HG03159 (cell line): ENCODE data around the gene EFNA5.

ENCODE experiments used
- ATAC-seq: cut with Tn5 transposase; IDR thresholded peaks from one replicate; pipeline ENCODE4 v1.9.1; 2021; ENCODE audit warnings: mild to moderate bottlenecking, moderate library complexity; ENCODE audit not compliant: unreplicated experiment

The EFNA5 gene

DNA sequence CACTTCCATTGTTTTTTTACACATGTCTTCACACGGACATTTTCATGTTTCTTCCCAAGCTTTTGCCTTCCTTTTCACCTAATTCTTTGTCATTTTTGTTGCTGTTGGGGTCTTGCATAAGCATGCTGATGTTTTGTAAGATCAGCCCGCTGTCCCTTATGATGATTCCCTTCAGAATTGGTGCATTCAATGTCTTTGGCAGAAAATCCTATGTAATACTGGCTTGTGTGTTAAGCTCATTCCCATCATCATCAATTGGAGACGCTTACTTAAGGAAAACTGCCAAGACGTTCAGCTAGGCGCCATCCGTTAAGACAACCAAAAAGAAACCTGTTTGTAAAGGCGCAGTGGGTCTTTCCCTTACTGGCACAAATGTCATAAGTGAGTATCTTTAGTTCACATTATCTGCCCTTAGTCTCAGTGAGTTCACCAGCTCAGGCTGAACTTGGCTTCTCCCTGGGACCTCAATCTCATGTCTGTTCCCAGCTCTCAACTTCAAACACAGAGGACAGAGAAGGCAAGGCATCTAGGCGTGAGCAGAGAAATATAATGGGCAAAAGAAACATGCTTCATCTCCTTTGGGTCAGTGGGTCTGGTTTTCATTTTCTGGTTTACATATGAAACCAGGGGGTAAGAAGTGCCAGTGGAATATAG, 97.9 kb downstream of the EFNA5 start:
- ATAC-seq, result no peak

DNA sequence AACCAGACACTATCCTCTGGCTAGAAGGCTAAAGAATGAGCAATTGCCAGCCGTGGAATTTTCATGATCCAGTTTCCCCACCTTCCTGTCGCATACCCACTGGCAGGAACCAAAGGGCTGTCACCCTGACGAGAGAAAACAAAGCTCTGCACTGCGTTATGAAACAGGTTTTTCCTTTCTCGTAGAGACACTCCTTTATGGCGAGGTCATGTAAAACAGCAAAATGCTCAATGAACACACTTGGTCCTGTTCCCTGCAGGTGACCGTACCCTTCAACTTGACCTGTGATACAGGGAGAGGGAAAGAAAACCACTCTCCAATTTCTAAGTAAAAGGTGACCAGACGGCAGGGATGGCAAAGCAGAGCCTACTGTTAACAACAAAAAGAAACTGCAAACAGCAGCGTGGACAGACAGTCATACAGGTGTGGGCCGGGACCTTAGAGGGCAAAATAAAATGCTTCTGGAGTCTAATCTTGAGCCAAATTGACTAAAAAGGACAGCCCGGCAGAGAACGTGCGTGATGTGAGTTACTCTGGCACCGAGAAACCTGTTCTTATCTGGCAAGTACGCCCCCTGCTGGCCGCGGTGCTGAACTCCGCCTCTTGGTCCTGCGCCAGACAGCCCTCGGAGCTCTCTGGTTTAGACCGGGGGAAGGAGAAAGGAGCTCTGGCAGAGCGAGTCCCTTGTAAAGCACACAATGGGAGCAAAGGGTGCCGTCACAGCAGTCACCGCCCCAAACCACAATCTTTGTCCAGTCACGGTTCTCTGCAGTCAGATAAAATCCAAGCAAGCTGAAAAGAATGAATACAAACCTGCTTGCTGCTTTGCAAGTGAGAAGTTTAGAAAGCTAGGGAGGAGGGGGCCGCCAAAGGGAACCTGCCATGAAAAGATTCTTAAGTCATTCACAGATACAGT, 98.9 kb downstream of the EFNA5 start:
- ATAC-seq, result peak; percentile 54

DNA sequence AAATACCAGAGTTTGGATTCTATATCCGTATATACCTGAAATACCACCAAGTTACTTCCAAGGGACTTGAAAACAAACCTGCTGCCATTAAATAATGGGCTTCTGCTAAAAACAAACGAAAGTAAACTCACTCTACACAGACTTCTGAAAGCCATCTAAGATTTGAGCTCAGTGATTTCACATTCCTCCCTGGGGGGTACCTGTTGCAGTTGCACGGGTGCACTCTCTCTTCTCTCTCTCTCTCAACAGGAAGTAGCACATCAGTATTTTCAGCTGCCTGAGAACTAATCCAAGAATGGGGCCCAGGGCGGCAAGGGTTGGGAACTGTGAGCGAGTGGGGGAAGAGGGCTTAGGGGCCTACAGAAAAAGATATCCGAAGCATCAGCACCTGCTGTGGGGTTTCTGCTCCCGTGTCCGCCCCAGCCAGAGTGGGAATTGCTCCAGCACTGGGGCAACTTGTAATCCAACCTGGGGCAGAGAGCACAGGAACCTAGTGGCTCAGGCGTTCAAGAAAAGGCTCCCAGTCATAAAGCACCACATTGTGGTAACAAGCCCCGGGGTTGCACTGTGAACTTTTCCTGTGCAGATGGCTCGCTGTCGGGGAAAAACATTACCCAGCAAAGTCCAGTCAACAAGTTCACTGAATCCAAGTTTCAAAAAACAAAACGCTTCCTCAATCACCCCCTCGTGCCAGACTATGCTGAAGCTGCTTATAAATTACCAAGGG, 99.8 kb downstream of the EFNA5 start:
- ATAC-seq, result peak; percentile 88

DNA sequence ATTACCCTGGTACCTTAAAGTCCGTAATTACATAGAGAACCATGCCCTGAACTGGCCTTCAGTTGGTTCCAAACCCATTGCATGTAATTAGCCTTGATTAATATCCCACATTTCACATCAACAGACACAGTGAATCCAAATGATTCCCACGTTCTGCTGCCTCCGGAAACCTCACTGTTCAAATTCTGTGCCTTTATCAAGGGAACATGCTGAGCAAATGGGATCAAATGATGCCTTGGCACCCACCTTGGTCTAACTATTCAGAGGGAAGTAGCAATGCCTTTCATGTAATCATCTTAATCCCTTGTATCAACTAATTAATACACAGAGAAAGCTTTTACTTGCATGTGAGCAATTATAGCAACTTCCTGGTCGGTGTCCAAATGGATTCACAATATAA, 100.6 kb downstream of the EFNA5 start:
- no peak for ATAC-seq

DNA sequence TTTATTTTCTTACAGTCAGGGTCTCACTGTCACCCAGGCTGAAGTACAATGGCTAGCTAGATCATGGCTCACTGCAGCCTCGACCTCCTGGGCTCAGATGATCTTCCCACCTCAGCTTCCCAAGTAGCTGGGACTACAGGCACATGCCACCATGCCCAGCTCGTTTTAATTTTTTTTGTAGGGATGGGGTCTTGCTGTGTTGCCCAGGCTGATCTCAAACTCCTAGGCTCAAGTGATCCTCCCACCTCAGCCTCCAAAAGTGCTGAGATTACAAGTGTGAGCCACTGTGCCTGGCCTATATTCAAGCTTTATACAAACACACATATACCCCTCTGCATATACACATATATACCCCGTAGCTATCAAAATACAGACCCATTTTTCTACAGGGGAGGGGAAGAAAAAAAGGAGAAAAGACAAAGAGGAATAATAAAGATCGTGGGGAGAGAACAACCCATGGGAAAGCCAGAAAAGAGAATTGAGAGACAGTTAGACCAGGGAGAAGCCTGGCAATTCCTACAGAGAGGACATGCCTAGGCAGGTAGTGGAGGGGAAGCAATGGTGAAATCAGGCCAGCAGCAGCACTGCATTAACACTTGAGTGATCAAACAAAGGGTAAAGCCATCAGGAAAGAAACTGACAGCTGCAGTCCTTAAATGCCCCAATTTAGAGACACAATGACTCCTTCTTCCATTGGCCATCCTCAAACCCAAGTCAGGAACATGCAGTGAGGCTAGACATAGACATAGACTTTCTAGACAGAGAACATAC, 102.7 kb downstream of the EFNA5 start:
- no peak for ATAC-seq

DNA sequence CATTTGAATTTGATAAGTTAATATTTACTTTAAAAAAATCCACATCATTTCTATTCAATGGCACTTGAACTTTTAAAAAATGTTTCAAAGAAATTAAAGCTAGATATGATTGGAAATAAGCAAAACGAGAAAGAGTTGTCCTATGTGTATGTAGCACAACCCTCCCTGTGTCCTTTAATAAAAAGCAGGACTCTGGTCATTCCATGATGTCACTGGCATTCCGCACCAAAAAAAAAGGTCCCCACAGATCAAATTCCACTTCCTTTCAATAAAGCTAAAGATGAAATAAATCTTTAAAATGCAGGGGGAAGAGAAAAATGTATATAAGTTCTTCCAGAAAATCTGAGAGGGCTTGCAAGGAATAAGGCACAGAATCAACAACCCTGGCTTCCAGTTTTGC, 103.8 kb downstream of the EFNA5 start:
- ATAC-seq, result no peak

DNA sequence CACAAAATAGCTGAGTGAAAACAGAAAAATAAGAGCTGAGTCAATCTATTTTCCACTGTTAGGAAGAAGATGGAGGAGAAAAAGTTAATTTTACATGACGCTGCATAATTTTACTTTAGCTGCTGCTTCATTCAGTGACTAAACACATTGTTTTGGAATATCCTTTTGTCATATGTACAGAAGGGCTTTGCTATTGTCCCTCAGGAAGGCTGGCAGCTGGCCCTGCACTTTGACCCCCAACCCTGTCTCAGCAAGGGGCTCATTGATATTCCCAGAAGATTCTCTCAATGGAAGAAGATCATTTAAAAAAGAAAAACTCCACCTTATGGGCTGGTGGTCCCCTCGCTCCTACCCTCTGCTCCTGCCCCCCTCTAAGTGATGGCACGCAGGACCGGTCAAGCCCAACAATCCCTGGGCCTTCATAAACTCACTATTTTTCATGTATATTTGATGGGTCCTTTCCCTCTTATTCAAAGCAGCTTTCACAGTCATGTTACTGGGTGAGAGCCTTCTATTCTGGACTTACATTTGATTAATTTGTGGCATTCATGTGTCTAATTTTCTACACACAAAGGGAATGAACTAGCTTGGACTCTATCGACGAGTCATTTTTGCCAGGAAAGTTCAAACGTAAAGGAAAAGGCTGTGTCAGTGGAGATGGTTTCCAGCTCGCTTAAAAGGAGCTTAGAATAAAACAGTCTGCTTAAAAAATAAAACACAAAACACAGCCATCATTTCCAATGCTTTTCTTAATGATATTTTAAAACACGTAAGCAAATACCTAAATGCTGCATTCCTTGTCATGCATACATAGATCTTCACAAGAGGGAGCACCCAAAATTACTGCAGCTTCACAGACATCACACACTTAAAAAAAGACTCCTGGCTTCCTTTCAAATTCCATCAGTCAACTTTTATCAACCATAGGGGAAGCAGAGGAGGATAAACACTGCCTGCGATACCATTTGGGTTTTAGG, 104.7 kb downstream of the EFNA5 start:
- ATAC-seq, result no peak

DNA sequence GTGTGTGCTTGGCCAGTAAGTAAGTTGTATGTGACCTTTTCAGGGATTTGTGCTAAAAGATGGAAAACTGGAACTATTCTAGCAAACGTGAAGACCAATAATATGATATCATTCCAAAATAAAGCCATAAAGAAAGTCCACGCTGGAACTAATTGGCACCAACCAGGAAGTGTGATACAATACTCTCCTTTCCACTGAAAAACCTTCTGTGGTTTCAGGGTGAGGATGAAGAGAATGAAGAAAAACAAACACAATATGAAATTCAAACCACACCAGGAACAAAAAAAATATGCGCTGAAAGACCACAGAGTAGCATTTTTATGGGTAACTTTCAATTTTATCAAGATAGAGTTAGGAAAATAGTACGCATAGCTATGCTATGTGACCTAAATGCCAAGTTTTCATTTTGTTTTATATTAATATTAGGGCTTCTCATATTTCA, 105.8 kb downstream of the EFNA5 start:
- ATAC-seq, result no peak

DNA sequence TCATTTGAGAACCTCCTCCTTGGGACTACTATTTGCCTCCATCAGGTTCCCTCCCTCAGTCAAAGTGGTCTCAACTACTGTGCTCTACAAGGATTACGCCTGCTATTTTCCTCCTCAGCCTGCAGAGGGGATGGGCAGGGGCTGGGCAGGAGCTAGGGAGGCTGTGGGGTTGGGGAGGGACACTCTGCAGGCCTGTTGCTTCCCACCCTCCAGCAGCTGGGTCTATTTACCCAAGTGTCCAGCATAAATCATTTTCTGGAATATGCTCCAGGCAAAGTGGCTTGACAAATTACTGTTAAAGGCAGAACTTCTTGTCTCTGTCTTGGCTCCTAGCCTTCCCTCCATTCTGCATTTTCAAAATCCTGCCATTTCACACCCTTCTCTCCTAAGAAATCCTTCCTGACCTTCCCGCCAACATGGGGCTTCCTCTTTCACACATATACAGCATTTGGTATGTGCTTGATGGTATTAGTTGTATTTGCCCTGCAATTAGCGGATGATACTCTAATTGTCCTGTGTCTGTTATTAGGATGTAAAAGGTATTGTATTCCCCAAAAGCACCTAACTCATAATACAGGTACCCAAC, 106.7 kb downstream of the EFNA5 start:
- ATAC-seq, result no peak

DNA sequence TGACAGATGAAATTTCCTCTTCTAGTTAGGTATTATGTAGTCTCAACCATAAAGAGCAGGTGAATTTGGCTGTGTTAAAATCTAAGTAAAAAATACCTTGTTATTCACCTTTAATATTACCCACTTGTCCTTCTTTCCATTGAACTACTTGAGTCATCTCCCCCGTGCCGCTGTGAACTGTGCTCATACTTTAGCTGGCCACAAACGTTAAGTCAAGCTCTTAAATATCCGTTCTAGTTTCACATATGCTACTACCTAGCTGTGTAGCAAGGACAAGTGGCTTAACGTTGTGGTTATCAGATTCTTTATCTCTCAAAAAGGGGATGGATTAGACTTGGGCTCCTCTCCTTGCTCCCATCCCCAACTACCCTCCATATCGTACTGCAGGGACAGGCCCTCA, 110.4 kb downstream of the EFNA5 start:
- no peak for ATAC-seq

DNA sequence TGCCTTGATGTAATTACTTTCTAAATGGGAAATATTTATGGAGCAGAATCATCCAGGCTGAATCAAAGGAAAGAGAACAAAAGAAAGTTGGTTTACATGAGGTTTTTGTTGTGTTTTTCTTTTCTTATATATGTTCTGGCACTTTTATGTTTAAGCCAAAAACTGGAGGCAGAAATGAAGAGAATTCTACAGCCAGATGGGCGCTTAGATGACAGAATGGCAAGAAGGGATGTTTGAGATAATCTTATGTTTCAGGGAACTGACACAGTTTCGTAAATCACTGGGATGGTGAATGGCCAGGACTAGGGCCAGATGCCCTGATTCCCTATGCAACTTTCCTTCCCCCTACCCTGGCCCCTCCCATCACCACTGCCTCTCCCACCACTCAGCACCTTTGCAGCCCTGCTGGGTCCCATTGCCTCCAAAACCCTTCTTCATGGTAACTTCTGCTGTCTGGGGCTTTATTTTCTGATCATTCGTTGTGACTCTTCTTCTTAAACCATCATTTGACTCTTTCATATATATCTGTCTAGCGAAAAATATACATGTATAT, 111.8 kb downstream of the EFNA5 start:
- ATAC-seq, result no peak

DNA sequence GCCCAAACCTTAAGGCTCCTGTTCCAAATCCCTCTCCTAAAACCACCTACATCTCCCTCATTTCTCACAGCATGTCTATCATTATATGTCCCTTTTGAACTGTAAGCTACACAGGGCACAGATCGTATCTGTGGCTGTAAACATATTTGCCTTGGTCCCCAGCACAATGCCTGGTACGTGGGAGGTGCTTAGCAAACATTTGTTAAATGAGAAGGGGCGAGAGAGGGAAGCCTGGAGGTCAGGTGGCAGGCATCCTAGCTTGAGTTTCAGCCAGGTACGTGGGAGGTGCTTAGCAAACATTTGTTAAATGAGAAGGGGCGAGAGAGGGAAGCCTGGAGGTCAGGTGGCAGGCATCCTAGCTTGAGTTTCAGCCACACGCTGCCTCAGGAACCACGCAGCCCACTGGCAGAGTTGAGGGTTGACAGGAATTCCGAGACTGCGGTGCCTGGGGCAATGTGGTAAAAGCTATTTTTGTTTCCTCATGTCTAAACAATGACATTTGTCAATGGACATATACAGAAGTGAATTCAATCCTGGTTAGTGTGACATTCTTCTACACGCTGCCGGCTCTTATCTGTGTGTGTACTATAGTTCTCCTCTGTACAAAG, 113.6 kb downstream of the EFNA5 start:
- no peak for ATAC-seq

DNA sequence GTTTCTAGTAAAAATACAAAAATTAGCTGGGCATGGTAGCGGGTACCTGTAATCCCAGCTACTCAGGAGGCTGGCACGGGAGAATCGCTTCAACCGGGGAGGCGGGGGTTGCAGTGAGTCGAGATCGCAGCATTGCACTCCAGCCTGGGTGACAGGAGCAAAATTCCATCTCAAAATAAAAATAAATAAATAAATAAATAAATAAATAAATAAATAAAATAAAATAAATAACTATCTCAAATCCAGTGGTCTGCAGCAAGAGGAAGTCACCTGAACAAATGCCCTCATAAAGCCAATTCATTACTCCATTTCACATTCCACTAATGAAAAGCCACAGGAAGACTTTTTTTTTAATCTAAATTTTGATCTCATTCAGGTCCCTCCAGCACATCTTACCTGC, 114.2 kb downstream of the EFNA5 start:
- ATAC-seq, result no peak

DNA sequence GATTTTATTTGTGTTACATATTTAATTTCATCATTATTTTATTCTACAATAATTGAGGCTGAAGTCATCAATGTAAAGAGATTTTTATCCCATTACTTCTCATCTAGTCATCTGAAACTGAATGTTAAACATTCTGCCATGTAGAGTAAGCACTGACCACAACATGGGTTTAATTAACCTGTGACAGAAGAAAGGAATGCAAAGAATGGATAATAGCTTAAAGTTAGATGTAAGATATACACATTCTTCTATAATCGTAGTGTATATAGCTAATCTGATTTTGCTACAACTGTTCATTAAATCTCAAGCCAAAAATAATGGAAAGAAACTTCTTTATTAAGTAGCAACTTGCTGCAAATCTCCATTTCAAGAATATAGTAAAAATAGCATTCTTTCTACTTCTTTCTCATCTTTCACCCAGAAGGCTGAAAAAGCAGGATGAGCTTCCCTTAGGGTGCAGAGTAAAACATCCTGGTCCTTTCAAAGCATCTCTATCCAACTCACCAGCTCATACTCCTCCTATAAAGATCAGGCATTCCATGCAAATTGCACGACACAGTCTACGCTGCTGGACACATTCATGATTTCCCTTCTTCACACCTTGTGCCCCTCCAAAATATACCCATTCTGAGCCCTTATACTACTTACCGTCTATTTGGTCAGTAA, 115.2 kb downstream of the EFNA5 start:
- ATAC-seq, result no peak

DNA sequence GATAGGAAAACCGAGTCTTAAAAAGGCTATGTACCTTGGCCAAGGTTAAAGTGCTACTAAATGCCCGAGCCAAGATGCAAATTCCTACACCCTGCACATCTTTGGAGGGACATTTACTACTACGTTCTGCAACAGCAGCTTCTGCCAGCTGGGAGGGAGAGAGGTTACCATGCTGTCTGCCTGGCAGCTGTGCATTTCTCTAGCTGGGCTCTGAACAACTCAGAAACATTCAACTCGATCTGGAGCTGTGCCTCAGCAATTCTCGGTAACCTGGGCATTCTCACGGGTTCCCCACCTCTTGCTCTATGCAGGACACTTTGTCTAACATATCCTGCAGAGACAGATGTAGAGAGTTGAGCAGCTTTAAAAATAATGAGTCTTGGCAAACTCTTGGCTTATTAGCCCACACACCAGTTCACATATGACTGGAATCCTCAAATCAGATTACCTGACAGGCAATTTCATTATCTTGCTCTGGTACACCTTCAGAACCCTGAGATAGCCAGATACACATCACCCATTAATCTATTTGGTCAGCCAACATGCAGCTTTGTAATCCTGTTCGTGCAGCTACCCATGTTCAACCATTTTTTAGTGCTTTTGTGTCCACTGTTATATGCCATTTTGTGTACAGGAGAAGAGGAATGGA, 115.8 kb downstream of the EFNA5 start:
- ATAC-seq, result no peak

DNA sequence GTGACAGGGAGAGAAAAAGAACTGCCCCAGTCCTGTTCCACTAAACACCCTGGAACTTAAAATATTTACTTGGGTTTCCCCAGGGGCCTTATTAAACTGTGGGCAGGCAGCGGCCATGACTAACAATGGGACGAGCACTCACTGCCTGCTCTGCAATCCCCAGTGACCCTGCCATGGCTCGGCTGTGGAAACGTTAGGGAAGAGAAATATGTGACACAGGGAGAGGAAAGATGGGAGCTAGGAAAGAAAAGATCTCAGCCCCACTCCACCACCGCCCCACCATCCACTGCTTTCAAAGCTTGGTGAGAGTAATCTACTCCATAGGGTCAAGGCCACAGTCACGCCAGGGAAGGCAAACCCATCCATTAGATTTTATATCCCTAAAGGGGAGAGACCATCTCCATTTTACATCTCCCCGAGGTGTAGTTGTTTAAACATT, 117.6 kb downstream of the EFNA5 start:
- no peak for ATAC-seq

DNA sequence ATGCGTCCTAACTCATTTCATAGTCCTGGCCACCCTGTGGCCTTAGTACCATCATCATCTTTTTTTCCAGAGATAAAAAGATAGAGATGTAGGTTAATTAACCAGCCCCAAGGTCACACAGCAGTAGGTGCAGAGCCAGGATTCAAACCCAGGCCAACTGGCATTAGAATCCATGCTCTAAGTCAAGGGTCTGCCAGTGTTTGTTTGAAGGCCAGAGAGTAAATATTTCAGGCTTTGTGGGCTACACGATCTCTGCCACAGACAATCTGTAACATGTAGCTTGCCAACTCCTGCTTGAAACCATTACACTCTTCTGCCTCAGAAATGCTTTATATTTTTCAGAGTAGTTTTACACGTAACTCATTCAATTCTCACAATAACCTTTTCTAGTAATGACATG, 119.6 kb downstream of the EFNA5 start:
- no peak for ATAC-seq

DNA sequence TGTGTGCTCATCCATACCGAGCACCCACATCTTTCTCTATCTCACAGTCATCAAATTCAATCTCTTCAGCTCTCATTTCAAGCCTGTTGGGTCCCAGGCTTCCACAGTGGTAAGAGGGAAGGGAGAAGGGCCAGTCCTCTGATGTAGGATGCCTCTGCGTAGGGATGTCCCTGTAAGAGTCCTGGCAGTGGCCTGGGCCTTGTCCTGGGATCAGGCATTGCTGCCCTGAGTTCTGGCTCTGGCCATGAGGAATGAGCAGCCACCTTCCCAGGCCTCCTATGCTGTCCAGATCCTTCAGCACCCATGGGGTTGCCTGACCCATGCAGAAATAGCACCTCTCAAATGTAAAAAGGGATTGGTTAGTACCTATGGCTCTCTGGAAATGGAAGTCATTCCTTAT, 121.2 kb downstream of the EFNA5 start:
- ATAC-seq, result no peak
